Retina (tissue), 1 donor: ENCODE measurements around the gene CNTNAP4.

Experiments
- DNase-seq: peaks from one replicate; pipeline ENCODE4 v3.0.0-alpha.2; 2016

CNTNAP4 gene

DNA sequence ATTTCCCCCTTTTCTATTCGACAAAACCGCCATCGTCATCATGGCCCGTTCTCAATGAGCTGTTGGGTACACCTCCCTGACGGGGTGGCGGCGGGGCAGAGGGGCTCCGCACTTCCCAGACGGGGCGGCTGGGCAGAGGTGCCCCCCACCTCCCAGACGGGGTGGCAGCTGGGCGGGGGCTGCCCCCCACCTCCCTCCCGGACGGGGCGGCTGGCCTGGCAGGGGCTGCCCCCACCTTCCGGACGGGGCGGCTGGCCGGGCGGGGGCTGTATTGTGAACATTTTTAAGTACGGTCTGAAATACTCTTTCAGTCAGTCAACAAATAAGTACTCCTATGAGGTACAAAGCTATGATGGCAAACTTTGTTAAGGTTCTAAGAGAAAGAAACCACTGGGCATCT lies 222.8 kb downstream of the CNTNAP4 start:
- no peak for DNase-seq

DNA sequence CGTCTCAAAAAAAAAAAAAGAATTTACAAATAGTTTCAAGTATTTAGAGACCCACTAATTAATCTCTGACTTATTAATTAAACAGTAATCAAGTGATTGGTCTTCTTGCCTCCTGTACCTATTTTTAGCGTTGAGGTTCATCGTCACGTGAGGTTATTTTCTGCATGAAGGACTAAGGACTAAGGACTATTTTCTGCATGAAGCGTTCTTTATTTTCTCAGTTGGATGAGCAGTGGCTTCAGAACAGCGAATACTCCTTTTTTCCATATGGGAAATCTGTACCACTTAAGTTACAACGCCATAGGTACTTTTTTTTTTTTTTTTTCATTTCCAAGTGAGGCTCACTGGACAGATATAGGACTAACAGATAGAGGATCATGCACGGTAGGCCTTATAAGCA lies 224.9 kb downstream of the CNTNAP4 start:
- DNase-seq: peak; percentile 56

DNA sequence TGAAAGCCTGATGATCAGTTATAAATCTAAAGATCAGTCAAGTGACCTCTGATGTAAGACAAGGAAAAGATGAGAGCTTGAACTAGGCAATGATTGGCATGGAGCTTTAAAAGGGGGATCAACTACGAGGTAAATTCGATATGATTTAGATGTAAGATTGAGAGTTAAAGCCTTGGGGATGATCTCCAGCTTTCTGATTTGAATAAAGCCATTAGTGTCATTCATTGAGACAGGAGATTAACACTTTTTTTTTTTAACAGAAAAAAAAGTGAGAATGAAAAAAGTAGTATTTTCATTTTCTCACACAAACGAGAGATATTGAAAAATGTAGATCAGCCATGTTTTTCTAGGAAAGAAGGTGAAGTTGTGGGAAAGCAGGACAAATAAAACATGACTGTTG lies 225.4 kb downstream of the CNTNAP4 start:
- DNase-seq: no peak

DNA sequence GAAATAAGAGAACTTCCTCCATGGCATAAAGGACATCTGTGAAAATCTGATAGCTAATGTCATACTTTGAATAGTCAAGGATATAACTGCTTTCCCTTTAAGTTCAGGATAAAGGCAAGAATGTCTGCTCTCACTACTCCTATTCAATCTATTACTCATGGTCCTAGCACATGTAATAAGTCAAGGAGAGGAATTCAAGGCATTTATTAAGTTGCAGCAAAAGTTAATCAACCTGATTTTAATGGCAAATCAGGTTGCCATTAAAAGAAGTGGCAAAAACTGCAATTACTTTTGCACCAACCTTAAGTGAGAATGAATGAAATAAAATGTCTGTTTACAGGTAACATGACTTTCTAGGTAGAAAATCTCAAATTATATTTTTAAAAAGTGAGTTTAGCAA lies 225.9 kb downstream of the CNTNAP4 start:
- DNase-seq: no peak

DNA sequence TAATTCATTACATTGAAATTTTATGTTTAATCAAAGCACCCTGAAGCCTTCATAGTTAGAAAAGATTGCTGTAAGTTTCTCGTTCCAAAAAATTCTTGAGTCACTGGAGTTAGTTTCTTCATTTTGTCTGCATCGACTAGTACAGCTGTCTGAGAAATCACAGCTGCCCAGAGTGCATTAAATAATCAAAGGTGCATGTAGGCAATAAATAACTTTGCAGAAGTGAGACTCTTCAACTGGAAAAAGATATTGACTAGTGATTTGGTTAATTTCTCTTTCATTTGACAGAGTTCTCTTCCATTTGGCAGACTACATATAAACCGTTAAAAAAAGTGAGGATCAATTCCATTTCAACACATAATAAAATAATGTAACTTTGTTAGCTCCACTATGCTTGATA lies 234.0 kb downstream of the CNTNAP4 start:
- no peak for DNase-seq

DNA sequence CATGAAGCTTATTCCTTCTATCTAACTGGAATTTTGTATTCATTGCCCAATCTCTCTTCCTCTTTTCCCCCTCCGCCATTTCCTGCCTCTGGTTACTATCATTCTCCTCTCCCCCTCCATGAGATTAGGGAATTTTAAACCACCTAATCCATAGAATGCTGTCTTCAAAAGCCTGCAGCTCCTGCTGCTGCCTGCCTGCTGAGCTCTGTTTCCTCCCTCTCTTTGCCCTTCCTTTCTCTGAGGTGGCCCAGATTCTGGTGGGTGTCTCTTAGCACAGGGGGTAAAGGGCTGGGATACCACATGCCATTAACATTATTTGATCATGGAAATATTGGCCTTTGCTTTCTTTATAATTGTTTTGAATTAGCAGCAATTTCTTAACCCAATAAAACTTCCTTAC lies 241.6 kb downstream of the CNTNAP4 start:
- no peak for DNase-seq

DNA sequence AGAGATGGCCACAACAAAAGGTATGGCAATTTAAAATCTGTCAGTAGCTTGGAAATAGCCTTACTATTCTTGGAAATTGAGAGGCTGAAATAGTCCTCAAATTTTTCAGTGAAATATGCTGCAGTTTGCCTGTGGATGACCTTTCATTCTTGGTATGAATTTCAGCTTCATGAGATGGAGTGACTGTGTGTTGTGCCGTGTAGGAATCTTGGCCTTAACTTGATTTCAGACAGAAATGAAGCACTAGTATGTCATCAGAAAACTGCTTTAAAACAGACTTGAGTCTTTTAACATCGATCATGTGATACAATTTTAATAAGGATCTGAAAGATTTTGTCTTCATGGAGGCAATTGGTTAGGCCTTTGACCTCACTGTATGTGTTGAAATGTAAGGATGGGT lies 247.2 kb downstream of the CNTNAP4 start:
- no peak for DNase-seq

DNA sequence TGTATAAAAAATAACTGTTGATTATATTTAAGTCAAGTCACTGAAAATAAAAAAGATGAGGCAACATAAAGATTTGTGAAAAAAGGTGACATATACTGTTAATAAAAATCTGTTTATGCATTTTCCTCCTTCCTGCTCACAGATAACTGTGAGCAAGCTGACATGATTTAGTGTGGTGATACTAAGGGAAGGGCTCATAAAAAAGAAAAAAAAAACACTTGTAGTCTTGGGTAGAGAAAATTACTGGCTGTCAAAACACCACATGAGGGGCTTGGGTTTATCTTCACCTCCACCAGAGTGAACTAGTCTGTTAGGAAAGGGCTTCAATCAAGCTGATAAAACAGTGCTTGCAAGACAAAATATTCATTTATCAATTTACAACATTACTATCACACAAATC lies 247.6 kb downstream of the CNTNAP4 start:
- no peak for DNase-seq

DNA sequence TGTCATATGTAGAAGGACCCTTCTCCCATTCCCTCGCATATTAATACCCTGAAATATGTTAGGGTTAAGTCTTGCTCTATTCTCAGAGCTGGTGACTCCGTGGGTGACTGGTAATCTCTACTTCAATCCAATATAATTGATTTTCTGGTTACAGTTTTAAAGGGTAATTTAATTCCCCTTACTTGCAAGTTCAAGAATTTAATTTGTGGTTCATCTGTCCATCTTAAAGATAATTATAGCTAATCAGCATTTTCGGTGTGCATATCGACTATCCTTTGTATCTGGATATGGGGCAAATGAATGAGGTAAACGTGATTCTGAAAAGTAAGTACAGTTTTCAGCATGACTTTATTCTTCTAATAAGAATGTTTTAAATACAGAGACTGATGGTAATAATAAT lies 250.0 kb downstream of the CNTNAP4 start:
- no peak for DNase-seq

DNA sequence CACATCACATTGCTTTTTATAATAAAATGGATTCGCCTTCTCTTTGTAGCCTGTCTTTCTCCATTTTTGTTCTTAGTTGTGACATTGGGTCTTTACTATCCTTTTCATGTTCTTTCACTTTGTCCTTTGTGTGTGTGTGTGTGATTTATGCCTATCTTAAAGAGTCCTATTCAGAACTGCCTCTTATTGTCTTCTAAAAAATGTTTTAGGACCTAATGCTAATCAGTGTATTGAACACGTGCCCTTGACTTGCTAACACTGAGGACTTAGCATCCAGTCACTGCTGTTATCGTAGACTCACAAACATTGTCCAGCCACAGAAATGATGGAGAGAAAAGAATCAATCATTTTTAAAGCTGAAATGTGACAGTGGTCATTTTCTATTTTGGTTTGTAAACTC lies 251.9 kb downstream of the CNTNAP4 start:
- DNase-seq: no peak

DNA sequence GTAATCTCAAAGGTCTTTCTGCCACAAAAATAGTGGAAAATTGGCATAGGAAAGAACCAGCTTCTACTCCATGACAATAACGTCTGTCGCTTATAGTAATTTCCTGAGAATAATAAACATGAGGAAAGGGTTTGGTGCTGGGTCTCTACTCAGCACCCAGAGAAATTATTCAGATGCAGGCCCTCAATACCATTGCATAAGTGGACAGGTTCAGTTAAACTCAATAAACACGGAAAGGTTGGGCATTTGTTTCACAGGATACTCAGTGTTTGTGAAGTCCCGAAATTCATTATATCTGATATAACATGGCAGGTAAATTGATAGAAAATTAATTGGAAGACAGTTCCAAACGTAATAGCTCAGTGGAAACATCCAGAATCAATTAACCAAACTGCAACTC lies 254.0 kb downstream of the CNTNAP4 start:
- DNase-seq: peak; percentile 4

DNA sequence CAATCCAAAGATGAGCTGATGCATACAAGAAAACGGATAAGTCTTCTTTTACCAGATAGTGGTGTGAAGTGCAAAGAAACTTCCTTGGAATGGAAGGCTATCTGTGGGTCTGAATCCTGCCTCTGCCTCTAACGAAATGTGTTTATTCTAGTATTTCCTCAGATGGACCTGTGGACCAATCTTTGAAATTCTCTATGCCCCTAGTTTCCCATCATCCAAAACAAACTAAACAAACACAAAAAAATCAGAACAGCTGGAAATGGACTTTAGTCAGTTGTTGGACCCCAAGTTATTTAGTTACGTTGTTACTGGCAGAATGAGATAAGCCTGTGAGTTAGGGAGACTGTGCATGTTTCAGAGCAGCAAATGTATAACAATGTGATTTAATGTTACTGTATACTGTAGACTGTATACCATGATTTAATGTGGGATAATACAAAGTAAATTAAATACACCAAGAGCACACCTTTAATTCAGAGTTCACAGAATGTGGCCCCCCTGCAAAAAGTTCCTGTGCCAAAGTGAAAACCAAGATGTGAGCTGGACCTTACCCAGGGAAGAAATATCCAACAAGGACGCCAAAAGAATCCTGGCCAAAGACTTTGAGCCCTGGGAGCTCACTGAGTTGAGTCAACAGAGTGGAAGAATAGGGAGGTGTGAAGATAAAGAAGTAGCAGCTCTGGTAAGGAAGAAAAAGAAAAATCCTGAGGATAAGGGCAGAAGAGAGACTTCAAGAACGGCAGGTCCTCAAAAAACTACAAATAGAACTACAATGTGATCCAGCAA lies 255.2 kb downstream of the CNTNAP4 start:
- no peak for DNase-seq

DNA sequence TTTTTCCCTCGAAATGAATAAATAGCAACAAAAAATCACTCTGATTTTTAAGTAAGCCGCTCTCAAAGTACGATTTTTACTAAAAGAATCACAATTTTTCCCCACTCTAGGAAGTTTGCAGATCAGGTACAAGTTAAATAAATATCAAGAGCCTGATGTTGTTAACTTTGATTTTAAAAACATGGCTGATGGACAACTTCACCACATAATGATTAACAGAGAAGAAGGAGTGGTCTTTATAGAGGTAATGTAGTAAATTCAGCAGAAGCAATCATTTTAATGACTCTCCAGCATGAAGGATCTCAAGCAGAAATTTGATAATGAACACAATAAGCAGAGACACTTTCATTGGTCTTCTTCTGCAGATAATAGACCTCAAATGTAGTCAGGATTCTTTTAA lies 262.4 kb downstream of the CNTNAP4 start:
- DNase-seq: no peak

DNA sequence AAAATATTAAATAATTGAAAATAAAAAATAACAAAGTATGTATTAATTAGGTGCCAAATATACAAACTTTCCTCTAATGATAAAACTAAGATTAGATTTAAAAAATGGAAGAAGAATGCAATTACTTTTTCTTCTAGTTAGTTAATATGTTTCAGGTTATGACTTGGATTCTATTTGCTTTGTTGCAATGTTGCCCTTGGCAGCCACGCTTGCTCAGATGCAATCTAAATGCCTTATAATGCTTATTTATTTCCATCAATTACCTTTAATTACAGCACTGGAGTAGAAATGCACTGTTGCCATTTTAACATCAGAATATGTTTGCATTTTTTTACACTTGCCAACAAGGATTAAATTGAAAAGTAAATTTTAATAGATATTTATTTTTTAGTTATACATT lies 263.9 kb downstream of the CNTNAP4 start:
- DNase-seq: no peak

DNA sequence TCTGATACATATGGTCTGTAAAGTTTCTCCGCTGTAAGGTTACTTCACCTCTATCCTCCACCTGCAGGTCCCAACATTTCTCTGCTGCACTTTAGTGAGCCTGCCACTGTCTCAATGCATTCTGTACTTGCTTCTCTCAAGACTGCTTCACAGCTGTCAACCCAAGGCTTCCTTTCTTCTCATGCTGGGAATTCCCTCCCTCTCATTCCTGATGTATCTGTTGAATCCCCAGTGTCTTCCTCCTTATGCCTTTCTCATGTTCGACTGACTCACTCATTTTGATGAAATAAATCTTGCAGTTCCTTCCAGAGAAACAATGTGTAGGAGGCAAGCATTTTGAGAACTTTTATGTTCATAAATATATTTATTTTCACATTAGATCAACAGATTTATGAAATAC lies 288.3 kb downstream of the CNTNAP4 start:
- DNase-seq: peak; percentile 32

DNA sequence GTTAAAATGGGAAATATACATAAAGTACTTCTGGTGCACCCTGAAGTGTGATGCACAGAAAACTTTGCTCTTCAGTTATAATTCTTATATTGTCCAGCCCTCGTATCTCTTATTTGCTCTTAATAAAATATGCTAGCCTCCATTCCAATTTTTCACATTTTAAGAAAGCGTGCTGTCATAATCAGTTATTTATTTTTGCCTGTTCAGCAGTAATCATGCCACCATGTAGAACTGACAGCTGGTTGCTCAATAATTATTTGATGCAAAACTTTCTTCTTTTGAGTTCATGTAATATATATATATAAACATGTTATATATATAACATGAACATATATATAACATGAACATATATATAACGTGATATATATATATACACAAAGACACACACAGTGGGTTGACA lies 294.6 kb downstream of the CNTNAP4 start:
- DNase-seq: no peak

DNA sequence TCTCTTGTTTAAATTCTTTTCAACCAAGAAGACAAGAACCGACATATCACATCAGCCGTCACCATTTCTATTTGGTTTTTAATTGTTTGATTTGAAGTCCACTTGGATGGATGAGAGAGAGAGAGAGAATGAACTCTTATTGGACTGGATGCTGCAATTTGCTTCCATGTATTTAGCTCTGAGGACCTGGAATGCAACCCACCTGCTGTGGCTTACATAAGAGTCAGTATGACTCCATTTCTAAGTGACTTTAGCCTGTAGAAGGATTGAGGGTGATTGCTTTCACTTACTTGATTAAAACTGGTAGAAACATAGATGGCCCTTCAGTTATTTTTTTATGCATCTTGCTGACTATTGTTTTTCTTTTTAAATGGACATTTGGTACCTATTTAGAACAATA lies 296.1 kb downstream of the CNTNAP4 start:
- no peak for DNase-seq

DNA sequence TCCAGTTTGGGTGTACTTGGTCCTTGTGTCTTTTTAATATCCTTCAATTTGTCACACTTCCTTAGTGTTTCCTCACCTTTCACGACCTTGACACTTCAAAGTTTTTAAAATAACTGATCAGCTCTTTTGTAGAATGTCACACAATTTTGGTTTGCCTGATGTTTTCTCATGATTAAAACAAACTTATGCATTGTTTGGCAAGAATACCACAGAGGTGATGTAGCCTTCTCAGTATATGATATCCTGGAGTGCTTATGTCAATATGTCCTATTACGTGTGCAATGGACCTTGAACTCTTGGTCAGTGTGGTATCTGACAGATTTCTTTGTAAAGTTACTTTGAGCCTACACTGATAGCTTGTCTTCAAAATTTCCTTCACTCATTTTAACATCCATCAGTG lies 297.4 kb downstream of the CNTNAP4 start:
- no peak for DNase-seq

DNA sequence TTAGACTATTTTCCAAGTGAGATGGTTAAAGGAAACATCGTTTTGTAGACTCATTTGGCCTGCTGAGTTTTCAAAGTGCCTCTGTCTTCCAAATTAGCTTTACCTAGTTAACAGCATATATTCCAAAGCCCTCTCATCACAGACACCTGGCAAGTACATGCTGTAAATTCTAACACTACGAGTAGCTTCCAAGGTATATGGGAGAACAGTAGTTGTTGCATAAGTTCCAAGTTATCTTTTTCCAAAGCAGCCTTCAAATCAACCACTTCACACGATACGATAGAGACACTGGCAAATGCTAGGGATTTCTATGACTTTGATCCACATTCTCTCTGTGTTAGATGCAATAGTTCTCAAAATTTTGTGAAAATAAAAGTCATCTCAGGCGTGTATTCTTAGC lies 299.3 kb downstream of the CNTNAP4 start:
- no peak for DNase-seq

DNA sequence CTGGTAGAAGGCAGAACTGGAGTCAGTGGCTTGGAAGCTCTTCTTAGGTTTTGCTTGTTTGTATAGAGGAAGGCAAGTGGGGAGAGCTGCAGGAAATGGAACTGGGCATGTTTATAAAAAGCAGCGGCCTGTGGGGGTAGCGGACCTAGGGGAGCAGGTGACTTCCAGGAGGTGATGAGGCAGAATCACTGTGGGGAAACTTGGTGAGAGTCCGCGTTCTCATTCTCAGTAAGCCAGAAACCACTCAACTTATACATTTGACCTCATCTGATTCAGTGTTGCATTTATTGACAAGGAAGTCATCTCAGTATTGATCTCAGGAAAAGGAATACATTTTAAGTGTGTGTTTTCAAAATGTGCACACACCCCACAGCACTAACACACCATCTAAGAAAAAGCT lies 299.8 kb downstream of the CNTNAP4 start:
- DNase-seq: peak; percentile 11

DNA sequence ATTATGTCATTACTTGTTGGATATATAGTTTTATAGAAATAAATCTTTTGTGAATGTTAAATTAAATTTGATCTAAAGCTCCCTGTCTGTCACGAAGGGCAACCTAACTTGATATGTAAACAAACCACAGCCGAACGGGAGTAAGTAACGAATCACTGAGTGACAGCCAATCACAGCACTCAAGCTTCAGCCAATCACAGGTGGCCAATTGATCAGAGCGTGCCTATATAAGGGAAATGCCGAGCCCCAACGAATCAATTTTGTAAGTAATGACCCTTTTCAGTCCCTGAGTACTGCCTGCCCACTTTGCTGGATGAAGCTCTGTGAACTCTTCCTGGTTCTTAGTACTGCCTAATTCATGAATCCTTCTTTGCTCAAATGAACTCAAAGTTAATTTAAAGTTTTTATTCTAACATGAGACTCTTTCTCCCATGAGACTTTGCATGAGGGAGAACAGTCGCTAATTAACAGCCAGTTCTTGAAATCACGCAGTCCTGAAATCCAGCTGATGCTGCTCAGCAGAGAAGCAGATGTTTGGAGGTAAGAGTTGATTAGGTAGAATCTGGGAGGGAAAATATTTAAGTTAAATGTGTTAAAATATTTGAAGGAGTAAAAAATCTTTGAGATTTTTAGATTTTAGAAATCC lies 302.2 kb downstream of the CNTNAP4 start:
- no peak for DNase-seq

DNA sequence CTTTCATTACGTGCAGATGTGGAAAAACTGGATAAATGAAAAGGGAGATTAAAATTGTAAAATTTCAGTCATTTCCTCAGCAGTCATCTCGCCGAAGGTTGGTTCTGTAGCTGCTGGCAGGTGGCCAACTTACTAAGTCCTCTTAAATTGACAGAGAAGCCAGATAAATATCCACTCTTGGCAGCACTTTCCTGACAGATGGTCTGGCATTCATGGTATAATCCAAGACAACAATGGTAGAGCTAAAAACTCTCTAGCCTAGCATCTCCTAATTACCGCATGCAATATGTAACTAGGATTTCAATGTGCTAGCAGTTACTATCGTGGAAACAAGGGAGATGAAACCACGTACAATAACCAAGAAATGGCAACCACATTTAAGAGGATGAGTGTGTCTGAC lies 306.3 kb downstream of the CNTNAP4 start:
- peak; percentile 9 for DNase-seq

DNA sequence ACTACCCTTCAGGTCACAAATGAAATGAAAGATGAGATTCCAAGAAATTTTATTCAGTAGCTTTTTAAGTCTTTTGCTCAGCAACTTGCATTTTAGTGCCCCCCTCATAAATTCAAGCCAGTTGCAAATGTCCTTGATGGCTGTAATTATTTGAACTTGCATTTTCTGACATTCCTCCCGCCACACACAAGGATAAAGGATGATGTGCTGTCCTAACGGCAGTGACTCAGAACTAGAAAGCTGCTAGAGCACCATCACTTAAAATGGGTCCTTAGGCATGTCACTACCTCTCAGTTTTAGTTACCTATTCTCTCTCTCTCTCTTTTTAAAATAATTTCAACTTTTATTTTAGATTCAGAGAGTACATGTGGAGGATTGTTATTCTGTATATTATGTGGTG lies 306.7 kb downstream of the CNTNAP4 start:
- no peak for DNase-seq

DNA sequence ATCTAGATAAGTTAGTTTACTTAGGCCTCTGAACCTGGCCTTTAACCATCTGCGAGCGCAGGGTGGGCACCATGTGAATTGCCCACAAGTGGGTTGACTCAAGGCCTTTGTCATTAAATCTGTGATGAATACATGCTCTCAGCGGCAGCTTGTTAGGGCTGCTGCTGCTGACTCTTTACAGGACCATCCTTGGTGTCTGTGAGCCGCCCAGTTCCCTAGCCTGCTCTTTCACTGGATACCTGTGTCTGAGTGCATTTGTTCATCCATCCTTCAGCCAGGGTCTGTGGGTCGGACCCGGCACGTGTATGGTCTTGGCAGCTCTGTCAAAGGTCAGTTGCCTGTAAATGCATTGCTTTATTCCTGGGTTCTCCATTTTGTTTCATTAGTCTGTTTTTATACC lies 321.3 kb downstream of the CNTNAP4 start:
- DNase-seq: no peak

DNA sequence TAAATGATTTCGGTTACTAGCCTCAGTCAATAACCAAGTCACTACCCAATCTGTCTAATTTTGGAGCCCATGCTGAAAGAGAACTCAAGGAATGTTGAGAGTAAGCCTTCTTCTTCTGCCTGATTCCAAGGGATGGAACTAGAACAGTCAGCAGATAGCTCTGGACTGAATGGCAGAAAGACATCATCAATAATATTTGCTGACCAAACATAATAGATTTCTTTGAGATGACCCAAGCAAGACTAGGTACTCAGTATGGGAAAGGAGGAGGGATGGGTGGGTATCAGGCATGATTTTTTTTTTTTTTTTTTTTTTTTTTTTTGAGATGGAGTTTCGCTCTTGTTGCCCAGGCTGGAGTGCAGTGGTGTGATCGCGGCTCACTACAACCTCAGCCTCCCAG lies 330.1 kb downstream of the CNTNAP4 start:
- DNase-seq: no peak
